Activated CD8-positive, alpha-beta T cell treated with anti-CD3 and anti-CD28 coated beads for 36 hours (primary cell): ENCODE measurements around the gene KANTR. TPM values are rescaled to one million over a fixed set of nuclear protein-coding genes. Genes with fewer than 3 reads are reported as not detected.

Source experiments
- ATAC-seq: fragments of 200-7000 bp; cut with Tn5 transposase; one replicate; pipeline ENCODE4 v1.10.0; 2021; ENCODE audit warnings: mild to moderate bottlenecking, moderate library complexity
- CTCF ChIA-PET: fragments of 350-600 bp; sonication (Branson Sonifier 250); formaldehyde crosslinking; loops from one replicate; lab custom pipeline; 2021; ENCODE audit warnings: antibody characterized with exemption; lab: Charles Lee
- POLR2A ChIA-PET: fragments of 350-600 bp; sonication (Branson Sonifier 250); formaldehyde crosslinking; loops from one replicate; lab custom pipeline; 2021; ENCODE audit warnings: antibody characterized with exemption; lab: Charles Lee
- DNase-seq: peaks from one replicate; pipeline ENCODE4 v3.0.0-alpha.2; 2020
- H3K27ac Mint-ChIP-seq: one replicate; pipeline ENCODE4 v1.8.0; 2021; ENCODE audit warnings: mild to moderate bottlenecking, mixed read lengths
- H3K27me3 Mint-ChIP-seq: one replicate; pipeline ENCODE4 v1.8.0; 2021; ENCODE audit warnings: mixed read lengths
- H3K36me3 Mint-ChIP-seq: one replicate; pipeline ENCODE4 v1.8.0; 2021; ENCODE audit warnings: low read depth, mixed read lengths
- H3K4me1 Mint-ChIP-seq: one replicate; pipeline ENCODE4 v1.8.0; 2021; ENCODE audit warnings: low read depth, mixed read lengths
- H3K4me3 Mint-ChIP-seq: one replicate; pipeline ENCODE4 v1.8.0; 2021; ENCODE audit warnings: mild to moderate bottlenecking, moderate library complexity, mixed read lengths
- H3K9me3 Mint-ChIP-seq: one replicate; pipeline ENCODE4 v1.8.0; 2021; ENCODE audit warnings: mixed read lengths
- CTCF ChIP-seq: fragments of 200-600 bp; IDR thresholded peaks from one replicate; pipeline ENCODE4 v1.8.0; 2022; ENCODE audit warnings: antibody characterized with exemption, mild to moderate bottlenecking
- intact Hi-C: fragments of 100-400 bp; cut with micrococcal nuclease; formaldehyde crosslinking; loops from one replicate; pipeline ENCODE4 v1.10.0; 2022
- total RNA-seq, 2 experiments: library from RNA; stranded (reverse); gene quantifications; one replicate each; pipeline ENCODE4 v1.2.3, GENCODE V29; 2021

KANTR gene
- total RNA-seq, 2 experiments from 2014 or later: 11.1 to 11.7 TPM

- POLR2A ChIA-PET: no interaction called here
- Mint-ChIP-seq H3K4me3 (no peak overlapping the region), H3K27me3 (no peaks in the 10 kb centered on the region), H3K4me1 (peaks cover 2% of the 10 kb centered on the region), H3K27ac (no peak overlapping the region), H3K9me3 (no peaks in the 10 kb centered on the region), H3K36me3 (peaks cover 6% of the 10 kb centered on the region)
- no peak for TF ChIP-seq CTCF
- CTCF ChIA-PET: no interaction called here
- DNase-seq (no peak), ATAC-seq (no peak)
- intact Hi-C loops: no loop called here
Observed at GRCh38 chrX:53116101-53116500, 22.2 kb downstream of the KANTR start.

GRCh38 chrX:53122013-53122412, 28.1 kb downstream of the KANTR start:
- ATAC-seq (no peak), DNase-seq (no peak)
- no peak for TF ChIP-seq CTCF
- H3K4me1 Mint-ChIP-seq: peaks cover 13% of the 10 kb centered on the region
- H3K36me3 Mint-ChIP-seq: no peaks in the 10 kb centered on the region
- no peaks in the 10 kb centered on the region for H3K27me3 Mint-ChIP-seq
- H3K4me3 Mint-ChIP-seq: no peak overlapping the region
- H3K9me3 Mint-ChIP-seq: no peaks in the 10 kb centered on the region
- no peak overlapping the region for H3K27ac Mint-ChIP-seq
- ChIA-PET CTCF (no interaction called here), POLR2A (no interaction called here)
- intact Hi-C loops: no loop called here

- H3K4me3 Mint-ChIP-seq: no peak overlapping the region
- ChIA-PET CTCF (no interaction called here), POLR2A (no interaction called here)
- no peaks in the 10 kb centered on the region for H3K36me3 Mint-ChIP-seq
- intact Hi-C loops: no loop called here
- ATAC-seq: no peak
- no peaks in the 10 kb centered on the region for H3K27me3 Mint-ChIP-seq
- no peak for DNase-seq
- no peak for TF ChIP-seq CTCF
- H3K4me1 Mint-ChIP-seq: peaks cover 13% of the 10 kb centered on the region
- no peak overlapping the region for H3K27ac Mint-ChIP-seq
- H3K9me3 Mint-ChIP-seq: no peaks in the 10 kb centered on the region
Observed at GRCh38 chrX:53125506-53125905, 31.6 kb downstream of the KANTR start.

GRCh38 chrX:53126377-53126776, 32.4 kb downstream of the KANTR start:
- H3K4me1 Mint-ChIP-seq: peaks cover 13% of the 10 kb centered on the region
- CTCF ChIA-PET: no interaction called here
- H3K27me3 Mint-ChIP-seq: no peaks in the 10 kb centered on the region
- POLR2A ChIA-PET: no interaction called here
- no peak overlapping the region for H3K4me3 Mint-ChIP-seq
- H3K27ac Mint-ChIP-seq: no peak overlapping the region
- ATAC-seq: no peak
- no peaks in the 10 kb centered on the region for H3K9me3 Mint-ChIP-seq
- no peak for DNase-seq
- no peak for TF ChIP-seq CTCF
- intact Hi-C loops: no loop called here
- H3K36me3 Mint-ChIP-seq: peaks cover 1% of the 10 kb centered on the region

GRCh38 chrX:53128097-53128749, 34.3 kb downstream of the KANTR start:
- Mint-ChIP-seq H3K27me3 (no peaks in the 10 kb centered on the region), H3K9me3 (no peaks in the 10 kb centered on the region), H3K4me1 (peaks cover 11% of the 10 kb centered on the region), H3K4me3 (no peak overlapping the region), H3K36me3 (peaks cover 4% of the 10 kb centered on the region), H3K27ac (no peak overlapping the region)
- ChIA-PET CTCF (no interaction called here), POLR2A (no interaction called here)
- TF ChIP-seq CTCF: no peak
- intact Hi-C loops: no loop called here
- ATAC-seq: no peak
- no peak for DNase-seq
